Fibroblast of lung (primary cell): Measurements from ENCODE around the gene PRSS23.
A peak's percentile ranks its signal among the peaks of the same experiment; 100 is the strongest.

Experiments
- CTCF ChIP-seq, 2 donors: IDR thresholded peaks in 1 of 2; conservative IDR thresholded peaks in 1 of 2; 1 replicate in 1 of 2; 2 replicates in 1 of 2; pipeline ENCODE4 v1.5.1; 2011 to 2012; ENCODE audit warnings: low read length in 2 of 2, control low read depth in 1 of 2, inconsistent platforms in 1 of 2, low read depth in 1 of 2, mild to moderate bottlenecking in 1 of 2
- EZH2 ChIP-seq: IDR thresholded peaks from 2 replicates; pipeline ENCODE4 v1.5.1; 2012; ENCODE audit warnings: low read length, control low read depth, mild to moderate bottlenecking; ENCODE audit errors: missing control alignments

DNA sequence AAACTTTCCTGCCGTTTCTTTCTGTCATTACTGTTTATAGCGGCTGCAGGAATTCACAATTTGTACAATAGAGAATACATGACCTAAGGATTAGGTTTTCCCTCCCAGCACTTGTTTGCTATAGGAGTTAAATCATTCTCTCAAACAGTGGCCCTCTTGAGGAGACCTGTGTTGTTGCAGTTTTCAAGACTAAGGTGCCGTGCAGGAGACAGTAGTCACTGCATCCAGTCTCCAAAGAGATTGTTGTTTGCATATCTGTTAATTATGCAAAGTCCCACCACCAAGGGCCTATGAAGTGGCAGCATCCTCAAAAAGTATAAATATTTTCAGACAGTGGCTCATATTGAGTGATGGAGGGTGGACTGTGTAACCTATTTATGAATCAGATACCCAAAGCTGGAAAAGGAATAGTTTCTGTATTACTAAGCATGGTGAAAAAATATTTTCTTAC lies 2.3 kb downstream of the PRSS23 start:
- TF ChIP-seq CTCF (conservative IDR thresholded peaks at IDR 0.05 in 1 of 2, IDR thresholded peaks at IDR 0.05 in 1 of 2; ENCODE audit: low read depth in 1 of 2, low read length in 2 of 2): peak; percentile 56 to 66
- TF ChIP-seq EZH2: no peak
